Parathyroid adenoma (tissue), 2 donors: ENCODE results near the gene DIO2.

ENCODE experiments used
- H2AFZ ChIP-seq: fragments of 300-600 bp; sonication (generic); one replicate; pipeline ENCODE4 v1.7.0; 2017; ENCODE audit warnings: antibody characterized with exemption, mild to moderate bottlenecking
- H3K27ac ChIP-seq: fragments of 300-600 bp; sonication (generic); one replicate; pipeline ENCODE4 v1.7.0; 2017
- H3K27me3 ChIP-seq: fragments of 300-600 bp; sonication (generic); one replicate; pipeline ENCODE4 v1.7.0; 2017; ENCODE audit warnings: low read length; ENCODE audit not compliant: control insufficient read depth, insufficient read depth
- H3K36me3 ChIP-seq: fragments of 300-600 bp; sonication (generic); one replicate; pipeline ENCODE4 v1.7.0; 2017; ENCODE audit warnings: low read length; ENCODE audit not compliant: control insufficient read depth, insufficient read depth
- H3K4me1 ChIP-seq: fragments of 300-600 bp; sonication (generic); one replicate; pipeline ENCODE4 v1.7.0; 2017; ENCODE audit warnings: control low read depth
- H3K4me2 ChIP-seq: fragments of 300-600 bp; sonication (generic); one replicate; pipeline ENCODE4 v1.7.0; 2017; ENCODE audit warnings: low read length
- H3K4me3 ChIP-seq: fragments of 300-600 bp; sonication (generic); one replicate; pipeline ENCODE4 v1.7.0; 2017; ENCODE audit warnings: low read depth, low read length
- H3K79me2 ChIP-seq: fragments of 300-600 bp; sonication (generic); one replicate; pipeline ENCODE4 v1.7.0; 2017; ENCODE audit warnings: control low read depth
- H3K9ac ChIP-seq: fragments of 300-600 bp; sonication (generic); one replicate; pipeline ENCODE4 v1.7.0; 2017; ENCODE audit warnings: mild to moderate bottlenecking
- H3K9me3 ChIP-seq: fragments of 300-600 bp; sonication (generic); one replicate; pipeline ENCODE4 v1.7.0; 2017; ENCODE audit warnings: low read length; ENCODE audit not compliant: control insufficient read depth
- TF ChIP-seq, protein P1 (sequence below): fragments of 300-600 bp; sonication (generic); IDR thresholded peaks from one replicate; pipeline ENCODE4 v1.7.0; 2017; ENCODE audit warnings: antibody characterized with exemption, mild to moderate bottlenecking
- donor health status: primary hyperparathyroidism.

Gene DIO2

GRCh38 chr14:80167793-80168448 is 43.4 kb downstream of the DIO2 start:
- Histone ChIP-seq H3K9me3 (no peaks in the 10 kb centered on the region), H2AFZ (no peak overlapping the region), H3K4me2 (no peak overlapping the region), H3K36me3 (no peaks in the 10 kb centered on the region), H3K9ac (no peak overlapping the region), H3K27me3 (no peaks in the 10 kb centered on the region), H3K27ac (no peak overlapping the region), H3K4me3 (no peak overlapping the region), H3K79me2 (no peaks in the 10 kb centered on the region), H3K4me1 (no peaks in the 10 kb centered on the region)
- TF ChIP-seq, protein P1, sequence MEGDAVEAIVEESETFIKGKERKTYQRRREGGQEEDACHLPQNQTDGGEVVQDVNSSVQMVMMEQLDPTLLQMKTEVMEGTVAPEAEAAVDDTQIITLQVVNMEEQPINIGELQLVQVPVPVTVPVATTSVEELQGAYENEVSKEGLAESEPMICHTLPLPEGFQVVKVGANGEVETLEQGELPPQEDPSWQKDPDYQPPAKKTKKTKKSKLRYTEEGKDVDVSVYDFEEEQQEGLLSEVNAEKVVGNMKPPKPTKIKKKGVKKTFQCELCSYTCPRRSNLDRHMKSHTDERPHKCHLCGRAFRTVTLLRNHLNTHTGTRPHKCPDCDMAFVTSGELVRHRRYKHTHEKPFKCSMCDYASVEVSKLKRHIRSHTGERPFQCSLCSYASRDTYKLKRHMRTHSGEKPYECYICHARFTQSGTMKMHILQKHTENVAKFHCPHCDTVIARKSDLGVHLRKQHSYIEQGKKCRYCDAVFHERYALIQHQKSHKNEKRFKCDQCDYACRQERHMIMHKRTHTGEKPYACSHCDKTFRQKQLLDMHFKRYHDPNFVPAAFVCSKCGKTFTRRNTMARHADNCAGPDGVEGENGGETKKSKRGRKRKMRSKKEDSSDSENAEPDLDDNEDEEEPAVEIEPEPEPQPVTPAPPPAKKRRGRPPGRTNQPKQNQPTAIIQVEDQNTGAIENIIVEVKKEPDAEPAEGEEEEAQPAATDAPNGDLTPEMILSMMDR: no peak

GRCh38 chr14:80164991-80165721 is 46.1 kb downstream of the DIO2 start:
- TF ChIP-seq, protein P1: no peak
- H3K4me3 ChIP-seq: no peak overlapping the region
- no peaks in the 10 kb centered on the region for H3K27me3 ChIP-seq
- no peak overlapping the region for H3K9ac ChIP-seq
- no peaks in the 10 kb centered on the region for H3K9me3 ChIP-seq
- no peaks in the 10 kb centered on the region for H3K4me1 ChIP-seq
- H2AFZ ChIP-seq: no peak overlapping the region
- H3K36me3 ChIP-seq: no peaks in the 10 kb centered on the region
- H3K79me2 ChIP-seq: no peaks in the 10 kb centered on the region
- no peak overlapping the region for H3K4me2 ChIP-seq
- no peak overlapping the region for H3K27ac ChIP-seq

- TF ChIP-seq, protein P1: no peak
- H2AFZ ChIP-seq: no peak overlapping the region
These were observed 58.5 kb downstream of the DIO2 start for GRCh38 chr14:80152763-80153162.

GRCh38 chr14:80152166-80152565 is 59.1 kb downstream of the DIO2 start:
- no peak overlapping the region for H2AFZ ChIP-seq
- H3K79me2 ChIP-seq: no peaks in the 10 kb centered on the region
- H3K27ac ChIP-seq: no peak overlapping the region
- H3K9ac ChIP-seq: no peak overlapping the region
- no peaks in the 10 kb centered on the region for H3K9me3 ChIP-seq
- H3K36me3 ChIP-seq: no peaks in the 10 kb centered on the region
- no peaks in the 10 kb centered on the region for H3K4me1 ChIP-seq
- H3K27me3 ChIP-seq: no peaks in the 10 kb centered on the region
- TF ChIP-seq, protein P1: no peak
- no peak overlapping the region for H3K4me3 ChIP-seq
- H3K4me2 ChIP-seq: no peak overlapping the region

More at GRCh38 chr14:80152763-80153162, 58.5 kb downstream of the DIO2 start:
- H3K79me2 ChIP-seq: no peaks in the 10 kb centered on the region
- no peaks in the 10 kb centered on the region for H3K36me3 ChIP-seq
- H3K4me2 ChIP-seq: no peak overlapping the region
- H3K27ac ChIP-seq: no peak overlapping the region
- no peak overlapping the region for H3K4me3 ChIP-seq
- no peak overlapping the region for H3K9ac ChIP-seq
- no peaks in the 10 kb centered on the region for H3K4me1 ChIP-seq
- H3K9me3 ChIP-seq: no peaks in the 10 kb centered on the region
- H3K27me3 ChIP-seq: no peaks in the 10 kb centered on the region
